DOHH2 (cell line): Measurements from ENCODE around the gene TNPO1.

Experiments used
- H3F3A ChIP-seq: fragments of 200-600 bp; sonication (generic), shearing (Covaris generic); 2 replicates; pipeline ENCODE4 v1.6.0; 2016; ENCODE audit warnings: antibody characterized with exemption, mild to moderate bottlenecking; ENCODE audit not compliant: control insufficient read depth, insufficient read depth
- H3K27ac ChIP-seq: fragments of 200-600 bp; sonication (generic); 2 replicates; pipeline ENCODE4 v1.5.1; 2014; ENCODE audit warnings: low read depth, mild to moderate bottlenecking, low read length, moderate library complexity
- H3K27me3 ChIP-seq: fragments of 200-600 bp; sonication (generic); 2 replicates; pipeline ENCODE4 v1.6.1; 2014; ENCODE audit warnings: mild to moderate bottlenecking, low read length, mixed read lengths; ENCODE audit not compliant: control insufficient read depth
- H3K36me3 ChIP-seq: fragments of 200-600 bp; sonication (generic); 2 replicates; pipeline ENCODE4 v1.6.1; 2014; ENCODE audit warnings: mild to moderate bottlenecking, low read length, moderate library complexity, mixed read lengths; ENCODE audit not compliant: control insufficient read depth
- H3K4me1 ChIP-seq: fragments of 200-600 bp; sonication (generic); 2 replicates; pipeline ENCODE4 v1.6.1; 2014; ENCODE audit warnings: mild to moderate bottlenecking, low read length, mixed read lengths; ENCODE audit not compliant: control insufficient read depth
- H3K4me2 ChIP-seq: fragments of 200-600 bp; sonication (generic); 2 replicates; pipeline ENCODE4 v1.6.0; 2014; ENCODE audit warnings: mild to moderate bottlenecking, low read length, moderate library complexity
- H3K4me3 ChIP-seq: fragments of 200-600 bp; sonication (generic); 2 replicates; pipeline ENCODE4 v1.5.1; 2014; ENCODE audit warnings: mild to moderate bottlenecking, low read length, mixed read lengths
- H3K79me2 ChIP-seq: fragments of 200-600 bp; sonication (generic); 2 replicates; pipeline ENCODE4 v1.6.1; 2014; ENCODE audit warnings: mild to moderate bottlenecking, low read length, mixed read lengths; ENCODE audit not compliant: control insufficient read depth
- H3K9me2 ChIP-seq: fragments of 200-600 bp; sonication (generic); replicated peaks from 2 replicates; pipeline ENCODE4 v1.6.1; 2014; ENCODE audit warnings: mild to moderate bottlenecking, low read length, mixed read lengths; ENCODE audit not compliant: control insufficient read depth
- H3K9me3 ChIP-seq: fragments of 200-600 bp; sonication (generic); 2 replicates; pipeline ENCODE4 v1.6.1; 2014; ENCODE audit warnings: antibody characterized with exemption, low read length, mixed read lengths; ENCODE audit not compliant: control insufficient read depth, insufficient read depth
- H4K20me1 ChIP-seq: fragments of 200-600 bp; sonication (generic); 2 replicates; pipeline ENCODE4 v1.6.0; 2014; ENCODE audit warnings: low read depth, mild to moderate bottlenecking, antibody characterized with exemption, low read length, moderate library complexity; ENCODE audit not compliant: control insufficient read depth, insufficient read depth
- CTCF ChIP-seq: fragments of 200-600 bp; sonication (generic); IDR thresholded peaks from one replicate; pipeline ENCODE4 v1.5.1; 2014; ENCODE audit warnings: antibody characterized with exemption, mild to moderate bottlenecking, low read depth, low read length; ENCODE audit not compliant: poor library complexity, severe bottlenecking
- EZH2phosphoT487 ChIP-seq: fragments of 200-600 bp; sonication (generic); IDR thresholded peaks from 2 replicates; pipeline ENCODE4 v1.6.1; 2017; ENCODE audit warnings: borderline replicate concordance, mild to moderate bottlenecking, antibody characterized with exemption, low read length, moderate library complexity, mixed read lengths

Gene TNPO1

GRCh38 chr5:72840041-72840440, 23.6 kb downstream of the TNPO1 start:
- Histone ChIP-seq H3K27ac (no peak overlapping the region), H3K4me1 (peaks cover 21% of the 10 kb centered on the region), H3K9me3 (no peaks in the 10 kb centered on the region), H3K27me3 (no peaks in the 10 kb centered on the region), H3K4me2 (no peak overlapping the region), H3K36me3 (no peaks in the 10 kb centered on the region), H3K9me2 (no peaks in the 10 kb centered on the region), H3K79me2 (peaks cover 97% of the 10 kb centered on the region), H4K20me1 (no peaks in the 10 kb centered on the region; the same call in 1 of the 2 replicates), H3K4me3 (no peak overlapping the region), H3F3A (no peaks in the 10 kb centered on the region)
- TF ChIP-seq CTCF = no peak
- TF ChIP-seq EZH2phosphoT487 = no peak

- no peaks in the 10 kb centered on the region for H3F3A ChIP-seq
- H3K79me2 ChIP-seq = peaks cover 94% of the 10 kb centered on the region
- H3K36me3 ChIP-seq = no peaks in the 10 kb centered on the region
- no peak overlapping the region for H3K27ac ChIP-seq
- no peak overlapping the region for H3K4me2 ChIP-seq
- H3K4me1 ChIP-seq = peaks cover 28% of the 10 kb centered on the region
- no peaks in the 10 kb centered on the region for H3K9me3 ChIP-seq
- TF ChIP-seq CTCF = no peak
- no peak for TF ChIP-seq EZH2phosphoT487
- no peaks in the 10 kb centered on the region; the same call in 1 of the 2 replicates for H4K20me1 ChIP-seq
- no peak overlapping the region for H3K4me3 ChIP-seq
- no peaks in the 10 kb centered on the region for H3K9me2 ChIP-seq
- no peaks in the 10 kb centered on the region for H3K27me3 ChIP-seq
Measured at GRCh38 chr5:72841756-72842535, 25.5 kb downstream of the TNPO1 start.

- H3K9me3 ChIP-seq = no peaks in the 10 kb centered on the region
- H3K36me3 ChIP-seq = no peaks in the 10 kb centered on the region
- H3K27ac ChIP-seq = no peak overlapping the region
- H3K27me3 ChIP-seq = no peaks in the 10 kb centered on the region
- no peak overlapping the region for H3K4me3 ChIP-seq
- peaks cover 94% of the 10 kb centered on the region for H3K79me2 ChIP-seq
- H3K4me2 ChIP-seq = no peak overlapping the region
- H4K20me1 ChIP-seq = no peaks in the 10 kb centered on the region
- H3K4me1 ChIP-seq = peaks cover 36% of the 10 kb centered on the region
- TF ChIP-seq EZH2phosphoT487 (no peak), CTCF (no peak)
- no peaks in the 10 kb centered on the region for H3K9me2 ChIP-seq
- peaks cover 4% of the 10 kb centered on the region; the same call in 1 of the 2 replicates for H3F3A ChIP-seq
Measured at GRCh38 chr5:72842816-72843215, 26.4 kb downstream of the TNPO1 start.
